Measurements from ENCODE around the gene NPC2.

The NPC2 gene

GRCh38 chr14:74526854-74527585, 33.9 kb upstream of the NPC2 start:
- TF ChIP-seq GATA3 (IDR thresholded peaks at IDR 0.05; ENCODE audit: low read depth, low read length) (no peak), GATA2 (IDR thresholded peaks at IDR 0.05; ENCODE audit: low read depth, low read length) (no peak)

DNA sequence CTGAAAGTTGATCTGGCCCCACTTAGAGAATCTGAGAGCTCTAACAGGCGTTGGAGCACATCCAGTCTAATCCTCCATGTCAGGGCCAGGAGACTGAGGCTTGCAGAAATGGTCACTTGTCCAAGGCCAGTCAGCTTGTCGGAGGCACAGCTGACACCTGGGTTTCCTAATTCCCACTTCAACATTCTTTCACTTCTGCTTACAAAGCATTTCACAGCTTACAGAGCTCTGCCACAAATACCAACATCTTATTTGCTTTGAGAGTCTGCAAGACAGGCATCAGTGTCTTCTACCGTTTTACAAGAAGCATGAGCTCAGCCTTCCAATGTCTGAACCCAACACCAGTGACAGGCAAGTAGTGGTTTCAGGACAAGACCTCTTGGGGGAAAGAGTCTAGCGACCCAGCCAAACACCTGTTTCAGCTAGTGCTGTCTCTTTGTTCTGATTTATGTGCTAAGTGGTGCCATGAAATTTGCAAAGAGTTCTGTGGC, 32.3 kb upstream of the NPC2 start:
- no peak for TF ChIP-seq GATA2 (IDR thresholded peaks at IDR 0.05; ENCODE audit: low read depth, low read length)

DNA sequence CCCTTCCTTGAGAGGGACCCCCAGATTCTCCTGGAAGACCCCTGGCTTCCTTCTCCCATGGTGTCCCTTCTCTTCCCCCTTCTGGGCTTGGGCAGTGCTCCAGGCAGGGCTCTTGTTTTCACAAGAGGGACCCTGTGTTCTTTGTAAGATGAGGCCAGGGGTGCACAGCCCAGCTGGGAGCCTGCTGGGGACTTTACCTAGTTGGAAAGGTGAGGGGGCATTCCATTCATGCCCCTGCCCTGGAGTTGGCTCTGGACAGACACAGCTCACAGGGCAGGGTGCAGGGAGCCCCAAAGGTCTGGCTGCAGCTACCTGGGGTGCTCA, 31.7 kb upstream of the NPC2 start:
- TF ChIP-seq GATA3 (IDR thresholded peaks at IDR 0.05; ENCODE audit: low read depth, low read length) (no peak), GATA2 (IDR thresholded peaks at IDR 0.05; ENCODE audit: low read depth, low read length) (no peak)

DNA sequence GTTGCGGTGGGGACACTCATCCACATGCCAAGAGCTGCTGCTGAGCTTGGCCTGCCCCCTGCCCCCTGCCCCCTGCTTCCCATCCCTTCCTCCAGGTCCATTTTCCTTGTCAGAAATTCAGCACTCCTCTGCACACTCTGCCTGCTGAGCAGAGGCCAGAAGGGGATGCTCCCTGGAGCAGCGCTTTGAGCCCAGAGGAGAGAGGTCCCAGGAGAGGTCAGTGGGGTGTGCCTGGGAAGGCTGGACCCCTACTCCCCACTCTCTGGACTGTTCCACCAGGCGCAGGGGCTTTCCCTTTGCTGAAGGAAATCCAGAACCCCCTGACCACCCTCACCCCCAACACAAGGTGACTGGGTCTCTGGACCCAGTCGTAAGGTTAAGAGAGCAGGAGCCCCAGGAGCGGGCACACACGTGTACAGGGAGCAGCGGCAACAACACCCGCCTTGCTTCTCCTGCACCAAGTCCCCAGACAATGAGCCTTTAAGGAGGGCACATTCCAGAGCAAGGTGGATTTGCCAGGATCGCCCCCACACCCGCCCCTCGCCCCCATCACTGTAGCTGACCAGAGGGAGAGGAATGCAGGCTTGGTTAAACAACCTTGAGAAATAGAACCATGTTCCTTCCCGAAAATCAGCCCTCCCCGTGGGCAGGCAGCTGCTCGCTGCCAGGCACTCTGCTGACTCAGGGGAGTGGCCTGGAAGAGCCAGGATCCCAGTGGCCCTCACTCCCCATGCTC, 31.1 kb upstream of the NPC2 start:
- TF ChIP-seq GATA2 (IDR thresholded peaks at IDR 0.05; ENCODE audit: low read depth, low read length) = no peak
- no peak for TF ChIP-seq GATA3 (IDR thresholded peaks at IDR 0.05; ENCODE audit: low read depth, low read length)

DNA sequence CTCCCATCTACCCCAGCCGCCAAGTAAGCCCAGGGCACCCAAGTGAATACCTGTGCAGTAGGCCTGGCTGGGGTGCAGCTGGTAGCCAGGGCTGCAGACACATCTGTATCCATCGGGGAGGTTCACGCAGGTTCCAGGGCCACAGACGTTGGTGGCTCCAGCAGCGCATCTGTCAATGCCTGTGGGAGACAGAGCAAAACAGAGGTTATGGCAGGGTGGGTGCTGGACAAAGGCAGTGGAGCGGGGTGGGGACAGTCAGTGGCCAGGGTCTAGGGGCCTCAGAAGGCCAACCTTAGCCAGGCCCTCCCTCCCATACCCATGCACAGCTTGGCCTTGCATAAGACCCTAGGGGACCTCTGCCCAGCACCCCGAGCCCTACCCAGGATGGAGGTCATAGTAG, 29.6 kb upstream of the NPC2 start:
- TF ChIP-seq GATA3 (IDR thresholded peaks at IDR 0.05; ENCODE audit: low read depth, low read length) (no peak), GATA2 (IDR thresholded peaks at IDR 0.05; ENCODE audit: low read depth, low read length) (no peak)

DNA sequence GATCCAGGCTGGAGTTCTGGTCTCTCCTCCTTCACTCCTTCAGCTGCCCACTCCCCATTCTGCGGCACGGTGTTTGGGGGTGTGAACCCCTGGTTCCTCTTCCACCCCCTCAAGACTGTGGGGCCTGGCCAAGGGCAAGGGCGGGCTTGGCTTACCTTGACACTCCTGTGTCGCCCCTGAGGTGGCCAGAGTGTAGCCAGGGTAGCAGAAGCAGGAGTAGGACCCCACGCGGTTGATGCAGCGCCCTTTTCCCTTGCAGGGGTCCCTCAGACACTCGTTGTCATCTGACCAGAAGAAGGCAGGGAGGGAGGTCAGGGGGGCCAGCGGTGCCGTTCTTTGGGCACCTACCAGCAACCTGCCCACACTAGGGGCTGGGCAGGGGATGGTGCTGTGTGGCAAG, 28.7 kb upstream of the NPC2 start:
- no peak for TF ChIP-seq GATA2 (IDR thresholded peaks at IDR 0.05; ENCODE audit: low read depth, low read length)
- TF ChIP-seq GATA3 (IDR thresholded peaks at IDR 0.05; ENCODE audit: low read depth, low read length) = no peak

- TF ChIP-seq GATA2 (IDR thresholded peaks at IDR 0.05; ENCODE audit: low read depth, low read length) (no peak), GATA3 (IDR thresholded peaks at IDR 0.05; ENCODE audit: low read depth, low read length) (no peak)
Measured at GRCh38 chr14:74519316-74520074, 26.4 kb upstream of the NPC2 start.

DNA sequence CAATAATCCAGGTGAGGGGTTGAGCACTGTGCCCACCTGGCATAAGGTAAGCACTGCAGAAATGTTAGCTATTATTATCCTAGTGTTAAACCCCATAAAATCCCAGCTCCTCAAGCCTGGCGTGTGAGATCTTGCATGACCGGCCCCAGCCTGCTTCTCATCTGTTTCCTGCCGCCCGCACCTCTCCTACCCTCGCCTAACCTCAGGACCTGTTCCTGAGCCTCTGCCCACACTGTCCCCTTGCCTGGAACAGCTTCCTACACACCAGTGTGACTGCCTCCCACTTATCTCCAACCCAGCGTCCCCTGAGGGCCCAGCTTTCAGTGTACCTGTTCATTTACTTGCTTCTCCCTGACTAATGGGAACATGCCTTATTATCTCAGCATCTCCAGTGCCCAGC, 25.1 kb upstream of the NPC2 start:
- no peak for TF ChIP-seq GATA3 (IDR thresholded peaks at IDR 0.05; ENCODE audit: low read depth, low read length)
- no peak for TF ChIP-seq GATA2 (IDR thresholded peaks at IDR 0.05; ENCODE audit: low read depth, low read length)

DNA sequence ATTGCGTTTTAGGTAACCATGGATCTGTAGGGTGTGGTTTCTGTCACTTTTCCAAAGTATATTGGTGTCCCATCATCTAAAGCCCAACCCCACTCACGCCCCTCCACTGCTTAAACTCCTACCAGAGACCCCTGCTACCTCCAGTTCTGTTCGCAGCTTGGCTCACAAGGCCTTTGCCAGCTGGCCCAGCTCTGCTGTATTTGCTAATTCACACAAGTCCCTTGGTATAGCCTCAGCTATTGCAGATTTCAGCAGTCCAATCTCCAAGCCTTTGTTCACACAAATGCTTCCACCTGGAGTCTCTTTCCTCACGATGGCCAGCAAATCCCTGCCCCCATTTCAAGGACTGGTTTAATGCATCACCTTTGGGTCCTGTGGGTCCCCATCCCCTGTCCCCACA, 24.6 kb upstream of the NPC2 start:
- TF ChIP-seq GATA3 (IDR thresholded peaks at IDR 0.05; ENCODE audit: low read depth, low read length) (no peak), GATA2 (IDR thresholded peaks at IDR 0.05; ENCODE audit: low read depth, low read length) (no peak)

GRCh38 chr14:74516451-74517160, 23.5 kb upstream of the NPC2 start:
- TF ChIP-seq GATA2 (IDR thresholded peaks at IDR 0.05; ENCODE audit: low read depth, low read length) (no peak), GATA3 (IDR thresholded peaks at IDR 0.05; ENCODE audit: low read depth, low read length) (no peak)

DNA sequence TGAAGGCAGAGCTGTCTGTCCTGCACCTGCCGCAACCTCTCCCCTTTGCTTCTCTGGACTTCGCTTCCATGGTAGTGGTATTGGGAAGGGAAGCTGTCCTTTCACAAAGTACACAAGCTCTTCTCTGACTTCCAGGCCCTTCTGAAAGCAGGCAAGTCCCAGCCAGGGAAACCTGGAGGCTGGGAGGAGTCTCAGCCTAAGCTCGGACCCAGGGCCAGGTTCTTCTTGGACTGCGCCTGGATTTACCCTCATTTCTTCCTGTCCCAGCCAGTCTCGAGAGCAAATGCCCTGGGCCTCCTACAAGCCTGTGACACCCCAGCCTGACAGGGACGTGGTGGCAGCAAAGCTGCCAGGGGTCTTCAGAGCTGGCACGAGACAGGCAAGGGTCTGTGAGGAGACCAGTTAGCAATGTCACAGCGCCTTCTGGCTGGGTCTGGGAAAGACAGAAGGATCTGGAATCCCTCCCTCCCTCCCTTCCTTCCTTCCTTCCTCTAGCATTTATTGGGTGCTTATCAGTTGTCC, 22.8 kb upstream of the NPC2 start:
- TF ChIP-seq GATA2 (IDR thresholded peaks at IDR 0.05; ENCODE audit: low read depth, low read length) (no peak), GATA3 (IDR thresholded peaks at IDR 0.05; ENCODE audit: low read depth, low read length) (no peak)

- TF ChIP-seq GATA3 (IDR thresholded peaks at IDR 0.05; ENCODE audit: low read depth, low read length) (no peak), GATA2 (IDR thresholded peaks at IDR 0.05; ENCODE audit: low read depth, low read length) (no peak)
Measured at GRCh38 chr14:74514471-74514941, 21.4 kb upstream of the NPC2 start.

DNA sequence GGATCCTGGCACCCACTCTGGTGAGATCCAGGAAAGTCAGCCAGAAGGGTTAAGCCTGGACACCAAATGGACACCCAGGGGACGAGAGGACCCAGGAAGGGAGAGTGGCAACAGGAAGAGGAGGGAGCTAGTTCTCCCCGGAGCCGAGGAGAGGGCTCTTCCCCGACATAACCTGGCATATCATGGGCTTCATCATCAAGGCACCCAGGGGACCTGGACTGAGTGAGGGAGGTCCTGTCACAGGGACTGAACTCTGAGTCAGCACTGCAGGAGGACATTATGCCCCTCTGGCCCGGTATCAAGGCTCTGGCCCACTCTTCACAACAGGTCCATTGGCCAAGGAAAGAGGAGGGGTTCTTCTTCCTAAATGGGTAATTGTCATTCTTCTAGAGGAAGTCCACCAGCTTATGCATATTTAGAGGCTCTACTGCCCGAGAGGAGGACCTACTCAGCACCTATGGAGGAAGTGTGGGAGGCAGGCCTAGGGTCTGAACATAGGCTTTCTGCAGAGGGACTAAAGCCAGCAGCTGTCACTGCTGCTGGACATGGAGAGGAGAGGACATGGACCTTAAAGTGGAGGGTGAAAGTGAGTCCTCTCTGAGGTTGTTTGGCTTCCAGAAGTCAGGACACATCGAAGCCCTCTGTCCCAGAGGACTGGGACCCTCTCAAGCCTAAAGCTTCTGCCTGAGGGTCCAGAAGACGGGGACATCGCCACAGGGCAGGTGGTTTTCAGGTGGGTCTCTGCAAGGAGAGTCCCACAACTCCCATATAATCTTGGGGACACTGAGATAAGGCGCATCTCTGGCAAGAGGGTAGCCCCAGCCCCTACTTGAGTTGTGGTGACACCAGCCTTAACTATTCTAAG, 19.1 kb upstream of the NPC2 start:
- TF ChIP-seq GATA2 (IDR thresholded peaks at IDR 0.05; ENCODE audit: low read depth, low read length) (no peak), GATA3 (IDR thresholded peaks at IDR 0.05; ENCODE audit: low read depth, low read length) (no peak)
